Measurements from ENCODE around the gene COL23A1.

DNA sequence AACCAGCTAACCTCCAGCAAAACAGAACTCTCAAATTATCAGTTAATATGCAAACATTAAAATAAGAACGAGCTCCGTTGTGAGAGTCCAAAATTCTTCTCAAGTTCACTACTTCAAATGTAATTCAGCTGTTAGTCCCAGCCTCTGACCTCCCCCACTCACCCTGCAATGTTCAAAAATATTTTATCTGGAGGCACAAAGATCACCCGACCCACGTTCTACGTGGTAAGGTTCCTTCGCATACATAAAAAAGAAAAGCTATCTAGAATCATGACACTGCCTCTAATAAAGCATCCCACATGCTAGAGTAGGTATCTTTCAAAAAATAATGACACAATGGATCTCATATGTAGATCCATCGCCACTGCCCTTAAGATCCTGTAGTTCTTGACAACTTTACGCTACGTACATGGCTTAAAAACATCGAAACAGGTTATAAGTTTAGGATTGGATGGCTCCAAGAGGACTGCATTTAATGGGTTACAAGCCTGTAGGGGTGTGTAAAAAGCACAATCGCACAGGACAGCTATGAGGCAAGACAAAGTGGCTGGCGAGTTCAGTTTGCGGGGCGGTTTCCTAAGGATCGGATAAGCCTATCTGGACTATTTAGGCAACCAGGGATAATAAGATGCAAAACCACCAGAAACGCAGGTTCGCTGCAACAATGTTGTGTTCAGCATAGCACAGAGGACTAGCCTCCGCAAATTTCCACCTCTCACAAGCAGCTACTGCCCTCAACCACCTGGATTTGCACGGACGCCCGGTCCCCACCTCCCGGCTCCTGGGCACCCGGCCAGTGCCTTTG, 35.7 kb upstream of the COL23A1 start:
- TF ChIP-seq, protein P1, sequence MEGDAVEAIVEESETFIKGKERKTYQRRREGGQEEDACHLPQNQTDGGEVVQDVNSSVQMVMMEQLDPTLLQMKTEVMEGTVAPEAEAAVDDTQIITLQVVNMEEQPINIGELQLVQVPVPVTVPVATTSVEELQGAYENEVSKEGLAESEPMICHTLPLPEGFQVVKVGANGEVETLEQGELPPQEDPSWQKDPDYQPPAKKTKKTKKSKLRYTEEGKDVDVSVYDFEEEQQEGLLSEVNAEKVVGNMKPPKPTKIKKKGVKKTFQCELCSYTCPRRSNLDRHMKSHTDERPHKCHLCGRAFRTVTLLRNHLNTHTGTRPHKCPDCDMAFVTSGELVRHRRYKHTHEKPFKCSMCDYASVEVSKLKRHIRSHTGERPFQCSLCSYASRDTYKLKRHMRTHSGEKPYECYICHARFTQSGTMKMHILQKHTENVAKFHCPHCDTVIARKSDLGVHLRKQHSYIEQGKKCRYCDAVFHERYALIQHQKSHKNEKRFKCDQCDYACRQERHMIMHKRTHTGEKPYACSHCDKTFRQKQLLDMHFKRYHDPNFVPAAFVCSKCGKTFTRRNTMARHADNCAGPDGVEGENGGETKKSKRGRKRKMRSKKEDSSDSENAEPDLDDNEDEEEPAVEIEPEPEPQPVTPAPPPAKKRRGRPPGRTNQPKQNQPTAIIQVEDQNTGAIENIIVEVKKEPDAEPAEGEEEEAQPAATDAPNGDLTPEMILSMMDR (IDR thresholded peaks at IDR 0.05) = peak in 1 of 3 experiments; percentile 3
- no peak for TF ChIP-seq POLR2A (IDR thresholded peaks at IDR 0.05; ENCODE audit: low read depth)
